HL-60 (cell line): ENCODE data around the gene LRCH4.
A peak's percentile ranks its signal among the peaks of the same experiment; 100 is the strongest.
"Not testable (repeated sequence)": the region's sequence is repeated elsewhere in the genome, so short reads cannot be mapped to it uniquely, and the experiment has no call there.

Source experiments
- DNase-seq, 2 experiments: peaks; one replicate each; pipeline ENCODE4 v3.0.0-alpha.2; 2010 to 2020; ENCODE audit warnings: low read depth in 1 of 2, low spot score in 1 of 2
- H3K27ac ChIP-seq: fragments of 250-450 bp; sonication (Bioruptor Pico); replicated peaks from 2 replicates; pipeline ENCODE4 v1.5.1; 2020; ENCODE audit warnings: mild to moderate bottlenecking, moderate library complexity
- H3K27me3 ChIP-seq: fragments of 250-450 bp; sonication (Bioruptor Pico); 2 replicates; pipeline ENCODE4 v1.5.1; 2021; ENCODE audit warnings: mild to moderate bottlenecking, moderate library complexity; ENCODE audit not compliant: insufficient read depth, poor library complexity, severe bottlenecking
- H3K4me3 ChIP-seq: replicated peaks from 2 replicates; pipeline ENCODE4 v1.5.1; 2011; ENCODE audit warnings: mild to moderate bottlenecking, control low read depth, low read length; ENCODE audit not compliant: insufficient read depth
- CTCF ChIP-seq: IDR thresholded peaks from one replicate; pipeline ENCODE4 v1.5.1; 2011; ENCODE audit warnings: low read length, control low read depth, inconsistent platforms; ENCODE audit not compliant: insufficient read depth
- GABPA ChIP-seq: IDR thresholded peaks from 2 replicates; pipeline ENCODE4 v1.6.1; 2012; ENCODE audit warnings: low read depth
- POLR2AphosphoS5 ChIP-seq: IDR thresholded peaks from 2 replicates; pipeline ENCODE4 v1.6.1; 2012; ENCODE audit warnings: low read depth
- REST ChIP-seq: IDR thresholded peaks from 2 replicates; pipeline ENCODE4 v1.6.1; 2012; ENCODE audit warnings: low read depth; ENCODE audit not compliant: insufficient replicate concordance
- SPI1 ChIP-seq: IDR thresholded peaks from 2 replicates; pipeline ENCODE4 v1.6.1; 2012; ENCODE audit warnings: low read depth, mild to moderate bottlenecking, borderline replicate concordance

LRCH4 gene

GRCh38 chr7:100544386-100544785 is 41.5 kb downstream of the LRCH4 start:
- H3K27me3 ChIP-seq = no peaks in the 10 kb centered on the region
- no peak overlapping the region for H3K27ac ChIP-seq
- H3K4me3 ChIP-seq = no peak overlapping the region
- no peak for TF ChIP-seq SPI1
- no peak for TF ChIP-seq REST
- TF ChIP-seq GABPA = no peak
- TF ChIP-seq CTCF = no peak
- no peak for TF ChIP-seq POLR2AphosphoS5
- no peak for DNase-seq

GRCh38 chr7:100543586-100543985 is 42.3 kb downstream of the LRCH4 start:
- TF ChIP-seq SPI1 = no peak
- TF ChIP-seq POLR2AphosphoS5 = no peak
- no peak for TF ChIP-seq GABPA
- TF ChIP-seq REST = no peak
- no peak for TF ChIP-seq CTCF
- H3K27ac ChIP-seq = no peak overlapping the region

GRCh38 chr7:100541309-100541708 is 44.6 kb downstream of the LRCH4 start:
- H3K27ac ChIP-seq, H3K27me3 ChIP-seq, DNase-seq, H3K4me3 ChIP-seq: not testable (repeated sequence)

More at GRCh38 chr7:100543586-100543985, 42.3 kb downstream of the LRCH4 start:
- no peaks in the 10 kb centered on the region for H3K27me3 ChIP-seq
- H3K4me3 ChIP-seq = no peak overlapping the region
- DNase-seq = no peak

- TF ChIP-seq POLR2AphosphoS5 = no peak
- Histone ChIP-seq H3K4me3 (peak overlapping the region; percentile 82), H3K27me3 (no peaks in the 10 kb centered on the region), H3K27ac (no peak overlapping the region)
- DNase-seq = no peak
Measured at GRCh38 chr7:100540073-100540723, 45.7 kb downstream of the LRCH4 start.

GRCh38 chr7:100539436-100540006 is 46.4 kb downstream of the LRCH4 start:
- TF ChIP-seq POLR2AphosphoS5 (no peak), REST (no peak), SPI1 (no peak), CTCF (no peak), GABPA (no peak)
- Histone ChIP-seq H3K4me3 (peak overlapping the region; percentile 82), H3K27ac (peak overlapping the region; percentile 18; the same call in 1 of the 2 replicates), H3K27me3 (no peaks in the 10 kb centered on the region)
- peak in 1 of 2 experiments; percentile 6 for DNase-seq
